Smooth muscle cell (in vitro differentiated cells): ENCODE data around the gene SP6. TPM values are rescaled to one million over a fixed set of nuclear protein-coding genes. Genes with fewer than 3 reads are reported as not detected.

Source experiments
- DNase-seq: peaks from one replicate; lab custom pipeline; 2025; ENCODE audit not compliant: unreplicated experiment; lab: John Stamatoyannopoulos, UW
- H2AFZ ChIP-seq: fragments of 200-600 bp; sonication (generic); 2 replicates; pipeline ENCODE4 v1.6.0; 2016; ENCODE audit warnings: antibody characterized with exemption, low read depth, mild to moderate bottlenecking
- H3F3A ChIP-seq: fragments of 200-600 bp; sonication (generic); 2 replicates; pipeline ENCODE4 v1.6.0; 2017; ENCODE audit warnings: antibody characterized with exemption, low read depth
- H3K27ac ChIP-seq: fragments of 200-600 bp; sonication (generic); 2 replicates; pipeline ENCODE4 v1.5.1; 2016; ENCODE audit warnings: low read depth, mild to moderate bottlenecking
- H3K27me3 ChIP-seq: fragments of 200-600 bp; sonication (generic); 2 replicates; pipeline ENCODE4 v1.6.1; 2016; ENCODE audit warnings: low read depth, mild to moderate bottlenecking
- H3K36me3 ChIP-seq: fragments of 200-600 bp; sonication (generic); 2 replicates; pipeline ENCODE4 v1.5.1; 2016; ENCODE audit warnings: low read depth
- H3K4me1 ChIP-seq: fragments of 200-600 bp; sonication (generic); 2 replicates; pipeline ENCODE4 v1.5.1; 2016; ENCODE audit warnings: low read depth
- H3K4me2 ChIP-seq: fragments of 200-600 bp; sonication (generic); 2 replicates; pipeline ENCODE4 v1.6.0; 2016; ENCODE audit warnings: mild to moderate bottlenecking
- H3K4me3 ChIP-seq: fragments of 200-600 bp; sonication (generic); 2 replicates; pipeline ENCODE4 v1.5.1; 2016; ENCODE audit warnings: mild to moderate bottlenecking
- H3K79me2 ChIP-seq: fragments of 200-600 bp; sonication (generic); 2 replicates; pipeline ENCODE4 v1.6.0; 2016; ENCODE audit warnings: low read depth, mild to moderate bottlenecking
- H3K9ac ChIP-seq: fragments of 200-600 bp; sonication (generic); 2 replicates; pipeline ENCODE4 v1.6.0; 2016; ENCODE audit warnings: low read depth
- H3K9me3 ChIP-seq: fragments of 200-600 bp; sonication (generic); replicated peaks from 2 replicates; pipeline ENCODE4 v1.5.1; 2016; ENCODE audit warnings: low read depth
- H4K20me1 ChIP-seq: fragments of 200-600 bp; sonication (generic); 2 replicates; pipeline ENCODE4 v1.6.0; 2016; ENCODE audit warnings: low read depth
- CTCF ChIP-seq: fragments of 200-600 bp; sonication (generic); IDR thresholded peaks from 2 replicates; pipeline ENCODE4 v1.5.1; 2017; ENCODE audit warnings: borderline replicate concordance, mild to moderate bottlenecking, antibody characterized with exemption; ENCODE audit not compliant: insufficient read depth, poor library complexity, severe bottlenecking
- WGBS: methylation state at CpG from one replicate; pipeline ENCODE4 v1.1.7; 2016; ENCODE audit warnings: low lambda C conversion rate; 5-methylcytosine and 5-hydroxymethylcytosine counted together
- polyA plus RNA-seq: library from polyadenylated mRNA; unstranded; fragments of >200 nt; fragmentation: Nextera tagmentation; extraction: Ambion mirVana; gene quantifications from 2 replicates; pipeline ENCODE4 v1.2.1, GENCODE V29; 2016
- total RNA-seq: library from RNA; depleted of rRNA; stranded (reverse); fragments of >200 nt; gene quantifications from 2 replicates; pipeline ENCODE4 v1.2.3, GENCODE V29; 2014

SP6 gene
- total and polyA plus RNA-seq, 2 experiments from 2014 or later, result 9.3 to 10.7 TPM

- no peak overlapping the region for H3K4me3 ChIP-seq
- H3K9me3 ChIP-seq, result no peaks in the 10 kb centered on the region
- no peaks in the 10 kb centered on the region for H3K27me3 ChIP-seq
- H3K27ac ChIP-seq, result no peak overlapping the region
- TF ChIP-seq CTCF, result no peak
- no peaks in the 10 kb centered on the region for H3K36me3 ChIP-seq
- DNase-seq, result no peak
- H3K79me2 ChIP-seq, result peaks cover 9% of the 10 kb centered on the region
- H3K9ac ChIP-seq, result no peak overlapping the region
- WGBS, result 96% methylated on average over 5 of the region's 5 CpGs
- no peaks in the 10 kb centered on the region for H4K20me1 ChIP-seq
- H3K4me1 ChIP-seq, result peaks cover 7% of the 10 kb centered on the region
- H3K4me2 ChIP-seq, result no peak overlapping the region
- H2AFZ ChIP-seq, result no peak overlapping the region
- peaks cover 4% of the 10 kb centered on the region for H3F3A ChIP-seq
Measured at GRCh38 chr17:47839071-47839470, 11.9 kb downstream of the SP6 start.

- no peak for TF ChIP-seq CTCF
Measured at GRCh38 chr17:47838636-47839035, 12.3 kb downstream of the SP6 start.

GRCh38 chr17:47837401-47838039 is 13.4 kb downstream of the SP6 start:
- no peak overlapping the region for H3K9ac ChIP-seq
- H3K9me3 ChIP-seq, result no peaks in the 10 kb centered on the region
- H3K27me3 ChIP-seq, result no peaks in the 10 kb centered on the region
- WGBS, result 74% methylated on average over 13 of the region's 13 CpGs
- H3K36me3 ChIP-seq, result no peaks in the 10 kb centered on the region
- H3K4me2 ChIP-seq, result no peak overlapping the region
- no peak overlapping the region for H2AFZ ChIP-seq
- DNase-seq, result no peak
- H3K27ac ChIP-seq, result no peak overlapping the region
- peaks cover 9% of the 10 kb centered on the region for H3K79me2 ChIP-seq
- TF ChIP-seq CTCF, result no peak
- H3F3A ChIP-seq, result peaks cover 4% of the 10 kb centered on the region
- peaks cover 7% of the 10 kb centered on the region for H3K4me1 ChIP-seq
- no peak overlapping the region for H3K4me3 ChIP-seq
- no peaks in the 10 kb centered on the region for H4K20me1 ChIP-seq

More at GRCh38 chr17:47838636-47839035, 12.3 kb downstream of the SP6 start:
- Histone ChIP-seq H3K4me2 (no peak overlapping the region), H4K20me1 (no peaks in the 10 kb centered on the region), H3K27me3 (no peaks in the 10 kb centered on the region), H3K79me2 (peaks cover 9% of the 10 kb centered on the region), H3F3A (peaks cover 4% of the 10 kb centered on the region), H3K36me3 (no peaks in the 10 kb centered on the region), H3K9me3 (no peaks in the 10 kb centered on the region), H3K4me1 (peaks cover 7% of the 10 kb centered on the region), H2AFZ (no peak overlapping the region), H3K27ac (no peak overlapping the region), H3K4me3 (no peak overlapping the region), H3K9ac (no peak overlapping the region)
- DNase-seq, result no peak
- WGBS, result 95% methylated on average over 13 of the region's 13 CpGs

- no peak overlapping the region for H2AFZ ChIP-seq
- no peaks in the 10 kb centered on the region for H3F3A ChIP-seq
- TF ChIP-seq CTCF, result no peak
- no peaks in the 10 kb centered on the region for H3K27me3 ChIP-seq
- DNase-seq, result no peak
- peaks cover 7% of the 10 kb centered on the region for H3K4me1 ChIP-seq
- H3K27ac ChIP-seq, result no peak overlapping the region
- 94% methylated on average over 3 of the region's 6 CpGs for WGBS
- H4K20me1 ChIP-seq, result no peaks in the 10 kb centered on the region
- H3K4me2 ChIP-seq, result no peak overlapping the region
- no peak overlapping the region for H3K9ac ChIP-seq
- no peak overlapping the region for H3K4me3 ChIP-seq
- H3K9me3 ChIP-seq, result no peaks in the 10 kb centered on the region
- peaks cover 9% of the 10 kb centered on the region for H3K79me2 ChIP-seq
- H3K36me3 ChIP-seq, result no peaks in the 10 kb centered on the region
Measured at GRCh38 chr17:47836601-47837000, 14.4 kb downstream of the SP6 start.
